ENCODE measurements around the gene FER1L5. TPM values are rescaled to one million over a fixed set of nuclear protein-coding genes. Genes with fewer than 3 reads are reported as not detected.

The FER1L5 gene
- total RNA-seq, 1 experiment from 2014 or later, result 1.2 TPM

DNA sequence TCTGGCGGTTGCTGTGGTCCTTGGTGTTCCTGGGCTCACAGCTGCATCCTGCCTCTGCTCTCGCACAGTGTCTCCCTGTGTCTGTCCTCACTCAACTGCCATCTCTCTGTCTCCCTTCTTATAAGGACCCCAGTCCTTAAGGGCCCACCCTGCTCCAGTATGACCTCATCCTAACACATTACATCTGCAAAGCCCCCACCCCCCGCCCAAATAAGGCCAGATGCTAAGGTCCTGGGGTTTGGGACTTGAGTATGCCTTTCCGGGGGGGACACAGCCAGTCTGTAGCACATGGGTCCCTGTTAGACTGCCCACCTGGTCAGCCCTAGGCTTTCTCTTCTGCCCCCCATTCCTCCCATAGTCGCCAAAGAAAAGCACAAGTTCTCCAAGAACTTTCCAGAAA, 40.7 kb downstream of the FER1L5 start:
- Mint-ChIP-seq H3K36me3 (ENCODE audit: insufficient read depth in 1 of 3, low read depth in 3 of 3) (no peaks in the 10 kb centered on the region), H3K4me3 (no peak overlapping the region), H3K27ac (no peak overlapping the region), H3K9me3 (no peaks in the 10 kb centered on the region), H3K4me1 (peaks cover 13 to 23% of the 10 kb centered on the region in 2 experiments), H3K27me3 (ENCODE audit: low read depth) (no peaks in the 10 kb centered on the region; the same call in 1 of the 2 replicates)
- WGBS (ENCODE audit: extremely low coverage, insufficient read length, low lambda C conversion rate), result no CpG with 5 or more reads among the region's 5 CpGs
- Histone ChIP-seq H3K9ac (ENCODE audit: extremely low read depth, insufficient read length, low read length) (no peak overlapping the region), H4K5ac (ENCODE audit: insufficient read length, low read depth, low read length) (no peak overlapping the region), H3K18ac (ENCODE audit: insufficient read length, low read depth, low read length) (no peak overlapping the region), H4K20me1 (ENCODE audit: control insufficient read depth, insufficient read depth, insufficient read length) (no peaks in the 10 kb centered on the region), H3K4ac (ENCODE audit: low read depth, low read length) (no peak overlapping the region), H3K79me1 (ENCODE audit: insufficient read depth, low read depth, low read length, poor library complexity, severe bottlenecking) (no peaks in the 10 kb centered on the region), H2BK15ac (ENCODE audit: low read depth, low read length) (no peak overlapping the region), H3K56ac (ENCODE audit: insufficient read length, low read depth, low read length) (no peak overlapping the region), H3K9me3 (ENCODE audit: control insufficient read depth, low read depth, low read length) (no peaks in the 10 kb centered on the region), H4K91ac (ENCODE audit: insufficient read length, low read depth, low read length) (no peak overlapping the region), H2BK12ac (ENCODE audit: insufficient read length, low read depth, low read length) (no peak overlapping the region), H3K23ac (ENCODE audit: insufficient read length, low read depth, low read length) (no peak overlapping the region), H3K23me2 (ENCODE audit: insufficient read length, low read depth, low read length, poor library complexity, severe bottlenecking) (no peaks in the 10 kb centered on the region), H3T11ph (ENCODE audit: low read length) (no peak overlapping the region), H3K27ac (ENCODE audit: insufficient read length, low read depth, low read length) (no peak overlapping the region), H2AFZ (ENCODE audit: low read length) (no peak overlapping the region), H3K4me1 (ENCODE audit: insufficient read depth, low read length) (no peaks in the 10 kb centered on the region), H2BK5ac (ENCODE audit: insufficient read length, low read length) (no peak overlapping the region), H3K4me2 (ENCODE audit: insufficient read depth, insufficient read length, low read length) (no peak overlapping the region), H3K27me3 (ENCODE audit: insufficient read depth, low read length) (no peaks in the 10 kb centered on the region), H2AK5ac (ENCODE audit: insufficient read length, low read length) (no peak overlapping the region), H2BK120ac (ENCODE audit: low read depth, low read length, poor library complexity, severe bottlenecking) (no peak overlapping the region), H3K79me2 (ENCODE audit: insufficient read depth, low read length) (no peaks in the 10 kb centered on the region), H3K14ac (ENCODE audit: insufficient read depth, low read length) (no peak overlapping the region), H4K8ac (replicated peaks; ENCODE audit: insufficient read length, low read depth, low read length) (no peak overlapping the region), H2BK20ac (ENCODE audit: low read depth, low read length, poor library complexity, severe bottlenecking) (no peak overlapping the region)
- no peak for DNase-seq
- TF ChIP-seq, protein P1, sequence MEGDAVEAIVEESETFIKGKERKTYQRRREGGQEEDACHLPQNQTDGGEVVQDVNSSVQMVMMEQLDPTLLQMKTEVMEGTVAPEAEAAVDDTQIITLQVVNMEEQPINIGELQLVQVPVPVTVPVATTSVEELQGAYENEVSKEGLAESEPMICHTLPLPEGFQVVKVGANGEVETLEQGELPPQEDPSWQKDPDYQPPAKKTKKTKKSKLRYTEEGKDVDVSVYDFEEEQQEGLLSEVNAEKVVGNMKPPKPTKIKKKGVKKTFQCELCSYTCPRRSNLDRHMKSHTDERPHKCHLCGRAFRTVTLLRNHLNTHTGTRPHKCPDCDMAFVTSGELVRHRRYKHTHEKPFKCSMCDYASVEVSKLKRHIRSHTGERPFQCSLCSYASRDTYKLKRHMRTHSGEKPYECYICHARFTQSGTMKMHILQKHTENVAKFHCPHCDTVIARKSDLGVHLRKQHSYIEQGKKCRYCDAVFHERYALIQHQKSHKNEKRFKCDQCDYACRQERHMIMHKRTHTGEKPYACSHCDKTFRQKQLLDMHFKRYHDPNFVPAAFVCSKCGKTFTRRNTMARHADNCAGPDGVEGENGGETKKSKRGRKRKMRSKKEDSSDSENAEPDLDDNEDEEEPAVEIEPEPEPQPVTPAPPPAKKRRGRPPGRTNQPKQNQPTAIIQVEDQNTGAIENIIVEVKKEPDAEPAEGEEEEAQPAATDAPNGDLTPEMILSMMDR (conservative IDR thresholded peaks at IDR 0.05), result no peak
